ENCODE data around the gene KXD1.

GRCh38 chr19:18611327-18612050, 53.8 kb downstream of the KXD1 start:
- TF ChIP-seq, protein P1, sequence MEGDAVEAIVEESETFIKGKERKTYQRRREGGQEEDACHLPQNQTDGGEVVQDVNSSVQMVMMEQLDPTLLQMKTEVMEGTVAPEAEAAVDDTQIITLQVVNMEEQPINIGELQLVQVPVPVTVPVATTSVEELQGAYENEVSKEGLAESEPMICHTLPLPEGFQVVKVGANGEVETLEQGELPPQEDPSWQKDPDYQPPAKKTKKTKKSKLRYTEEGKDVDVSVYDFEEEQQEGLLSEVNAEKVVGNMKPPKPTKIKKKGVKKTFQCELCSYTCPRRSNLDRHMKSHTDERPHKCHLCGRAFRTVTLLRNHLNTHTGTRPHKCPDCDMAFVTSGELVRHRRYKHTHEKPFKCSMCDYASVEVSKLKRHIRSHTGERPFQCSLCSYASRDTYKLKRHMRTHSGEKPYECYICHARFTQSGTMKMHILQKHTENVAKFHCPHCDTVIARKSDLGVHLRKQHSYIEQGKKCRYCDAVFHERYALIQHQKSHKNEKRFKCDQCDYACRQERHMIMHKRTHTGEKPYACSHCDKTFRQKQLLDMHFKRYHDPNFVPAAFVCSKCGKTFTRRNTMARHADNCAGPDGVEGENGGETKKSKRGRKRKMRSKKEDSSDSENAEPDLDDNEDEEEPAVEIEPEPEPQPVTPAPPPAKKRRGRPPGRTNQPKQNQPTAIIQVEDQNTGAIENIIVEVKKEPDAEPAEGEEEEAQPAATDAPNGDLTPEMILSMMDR (conservative IDR thresholded peaks at IDR 0.05 in 1 of 2, IDR thresholded peaks at IDR 0.05 in 1 of 2; ENCODE audit: low read depth in 1 of 2, low read length in 2 of 2) = no peak
- peak; percentile 93 for TF ChIP-seq EZH2 (IDR thresholded peaks at IDR 0.05; ENCODE audit: low read length, missing control alignments)
